GM12872 (cell line): Measurements from ENCODE around the gene EEF1AKMT4.

Experiments
- CTCF ChIP-seq: IDR thresholded peaks from 3 replicates; pipeline ENCODE4 v1.5.1; 2011; ENCODE audit warnings: low read depth, mild to moderate bottlenecking, low read length, moderate library complexity; ENCODE audit not compliant: insufficient read depth

The EEF1AKMT4 gene

GRCh38 chr3:184249412-184250166, at the start of gene EEF1AKMT4:
EEF1AKMT4 (plus strand) TSS chr3:184249672; CDS start chr3:184249695, 23 bp downstream.
- peak; percentile 52; the same call in 2 of the 3 replicates for TF ChIP-seq CTCF

GRCh38 chr3:184200825-184201224, 48.6 kb upstream of the EEF1AKMT4 start:
- no peak for TF ChIP-seq CTCF

- TF ChIP-seq CTCF, result no peak
Observed at GRCh38 chr3:184203526-184203925, 45.9 kb upstream of the EEF1AKMT4 start.

- no peak for TF ChIP-seq CTCF
Observed at GRCh38 chr3:184209146-184209923, 40.1 kb upstream of the EEF1AKMT4 start.

GRCh38 chr3:184211297-184211696, 38.2 kb upstream of the EEF1AKMT4 start:
- TF ChIP-seq CTCF, result no peak

- TF ChIP-seq CTCF, result no peak
Observed at GRCh38 chr3:184211718-184212117, 37.8 kb upstream of the EEF1AKMT4 start.

- no peak for TF ChIP-seq CTCF
Observed at GRCh38 chr3:184218814-184219213, 30.7 kb upstream of the EEF1AKMT4 start.
